Activated naive CD8-positive, alpha-beta T cell treated with anti-CD3 and anti-CD28 coated beads for 36 hours (primary cell): Measurements from ENCODE around the gene VOPP1. TPM values are rescaled to one million over a fixed set of nuclear protein-coding genes. Genes with fewer than 3 reads are reported as not detected.
"Not testable (repeated sequence)": the region's sequence is repeated elsewhere in the genome, so short reads cannot be mapped to it uniquely, and the experiment has no call there.

Experiments used
- DNase-seq: peaks from one replicate; pipeline ENCODE4 v3.0.0; 2021
- H3K27ac Mint-ChIP-seq: one replicate; pipeline ENCODE4 v1.8.0; 2022; ENCODE audit warnings: mild to moderate bottlenecking, moderate library complexity, mixed read lengths
- H3K27me3 Mint-ChIP-seq: one replicate; pipeline ENCODE4 v1.8.0; 2022; ENCODE audit warnings: mild to moderate bottlenecking, mixed read lengths
- H3K36me3 Mint-ChIP-seq: one replicate; pipeline ENCODE4 v1.8.0; 2021; ENCODE audit warnings: mild to moderate bottlenecking, mixed read lengths
- H3K4me1 Mint-ChIP-seq: one replicate; pipeline ENCODE4 v1.8.0; 2021; ENCODE audit warnings: mixed read lengths
- H3K4me3 Mint-ChIP-seq: one replicate; pipeline ENCODE4 v1.8.0; 2022; ENCODE audit warnings: mild to moderate bottlenecking, moderate library complexity, mixed read lengths
- H3K9me3 Mint-ChIP-seq: one replicate; pipeline ENCODE4 v1.8.0; 2022; ENCODE audit warnings: mixed read lengths
- total RNA-seq, 2 experiments: library from RNA; stranded (reverse); gene quantifications; one replicate each; pipeline ENCODE4 v1.2.3, GENCODE V29; 2021

Gene VOPP1
- 10 to 100 TPM; 49.0 to 50.5 TPM for total RNA-seq

- H3K27ac Mint-ChIP-seq: peak within 1 kb of the TSS; percentile 86
- no peaks in the 10 kb centered on the region for H3K9me3 Mint-ChIP-seq
- H3K27me3 Mint-ChIP-seq: no peaks in the 10 kb centered on the region
- DNase-seq: peak; percentile 80
- H3K4me1 Mint-ChIP-seq: peaks cover 63% of the 10 kb centered on the region
- H3K4me3 Mint-ChIP-seq: peak within 1 kb of the TSS; percentile 88
- peaks cover 6% of the 10 kb centered on the region for H3K36me3 Mint-ChIP-seq
These were observed at the start of gene VOPP1 for GRCh38 chr7:55572378-55573233. VOPP1 (minus strand) TSS chr7:55572502; CDS start chr7:55572324, 178 bp downstream.

GRCh38 chr7:55618913-55619312 is 46.6 kb upstream of the VOPP1 start:
- no peaks in the 10 kb centered on the region for H3K4me1 Mint-ChIP-seq
- peaks cover 10% of the 10 kb centered on the region for H3K9me3 Mint-ChIP-seq
- peaks cover 21% of the 10 kb centered on the region for H3K27me3 Mint-ChIP-seq
- no peak overlapping the region for H3K4me3 Mint-ChIP-seq
- H3K36me3 Mint-ChIP-seq: no peaks in the 10 kb centered on the region
- no peak overlapping the region for H3K27ac Mint-ChIP-seq
- DNase-seq: no peak

- not testable (repeated sequence) for H3K27ac Mint-ChIP-seq, H3K4me1 Mint-ChIP-seq, H3K36me3 Mint-ChIP-seq, DNase-seq, H3K4me3 Mint-ChIP-seq
- H3K9me3 Mint-ChIP-seq: peaks cover 10% of the 10 kb centered on the region
- peaks cover 11% of the 10 kb centered on the region for H3K27me3 Mint-ChIP-seq
These were observed 42.2 kb upstream of the VOPP1 start for GRCh38 chr7:55614365-55615064.

- H3K4me3 Mint-ChIP-seq, H3K36me3 Mint-ChIP-seq, H3K27ac Mint-ChIP-seq, H3K27me3 Mint-ChIP-seq, H3K9me3 Mint-ChIP-seq, DNase-seq, H3K4me1 Mint-ChIP-seq: not testable (repeated sequence)
These were observed 37.4 kb upstream of the VOPP1 start for GRCh38 chr7:55609726-55610125.

- not testable (repeated sequence) for H3K36me3 Mint-ChIP-seq, H3K4me1 Mint-ChIP-seq, H3K9me3 Mint-ChIP-seq, H3K4me3 Mint-ChIP-seq, H3K27ac Mint-ChIP-seq, H3K27me3 Mint-ChIP-seq, DNase-seq
These were observed 33.4 kb upstream of the VOPP1 start for GRCh38 chr7:55605661-55606060.

- not testable (repeated sequence) for H3K4me3 Mint-ChIP-seq, H3K36me3 Mint-ChIP-seq, H3K27ac Mint-ChIP-seq, H3K27me3 Mint-ChIP-seq, DNase-seq, H3K4me1 Mint-ChIP-seq, H3K9me3 Mint-ChIP-seq
These were observed 25.7 kb upstream of the VOPP1 start for GRCh38 chr7:55597944-55598499.

- not testable (repeated sequence) for DNase-seq, H3K36me3 Mint-ChIP-seq, H3K27me3 Mint-ChIP-seq, H3K27ac Mint-ChIP-seq, H3K4me3 Mint-ChIP-seq, H3K9me3 Mint-ChIP-seq, H3K4me1 Mint-ChIP-seq
These were observed 25.0 kb upstream of the VOPP1 start for GRCh38 chr7:55597214-55597739.

- Mint-ChIP-seq H3K27ac (no peak overlapping the region), H3K36me3 (no peaks in the 10 kb centered on the region), H3K4me3 (no peak overlapping the region), H3K9me3 (no peaks in the 10 kb centered on the region), H3K4me1 (no peaks in the 10 kb centered on the region), H3K27me3 (peaks cover 8% of the 10 kb centered on the region)
- no peak for DNase-seq
These were observed 23.2 kb upstream of the VOPP1 start for GRCh38 chr7:55595511-55595910.

- Mint-ChIP-seq H3K9me3 (no peaks in the 10 kb centered on the region), H3K27me3 (peaks cover 8% of the 10 kb centered on the region), H3K4me1 (no peaks in the 10 kb centered on the region), H3K36me3 (no peaks in the 10 kb centered on the region), H3K27ac (no peak overlapping the region), H3K4me3 (no peak overlapping the region)
- DNase-seq: no peak
These were observed 22.6 kb upstream of the VOPP1 start for GRCh38 chr7:55594870-55595269.

- Mint-ChIP-seq H3K9me3 (no peaks in the 10 kb centered on the region), H3K4me1 (no peaks in the 10 kb centered on the region), H3K27ac (no peak overlapping the region), H3K36me3 (no peaks in the 10 kb centered on the region), H3K4me3 (no peak overlapping the region), H3K27me3 (peaks cover 8% of the 10 kb centered on the region)
- DNase-seq: no peak
These were observed 22.1 kb upstream of the VOPP1 start for GRCh38 chr7:55594414-55594813.

- Mint-ChIP-seq H3K4me3 (no peak overlapping the region), H3K27ac (no peak overlapping the region), H3K36me3 (no peaks in the 10 kb centered on the region), H3K27me3 (peaks cover 8% of the 10 kb centered on the region), H3K4me1 (no peaks in the 10 kb centered on the region), H3K9me3 (no peaks in the 10 kb centered on the region)
- DNase-seq: peak; percentile 66
These were observed 21.4 kb upstream of the VOPP1 start for GRCh38 chr7:55593515-55594318.

GRCh38 chr7:55593172-55593514 is 20.8 kb upstream of the VOPP1 start:
- no peaks in the 10 kb centered on the region for H3K4me1 Mint-ChIP-seq
- no peak overlapping the region for H3K4me3 Mint-ChIP-seq
- no peaks in the 10 kb centered on the region for H3K36me3 Mint-ChIP-seq
- peak overlapping the region; percentile 30 for H3K27ac Mint-ChIP-seq
- peaks cover 7% of the 10 kb centered on the region for H3K27me3 Mint-ChIP-seq
- no peaks in the 10 kb centered on the region for H3K9me3 Mint-ChIP-seq
- DNase-seq: no peak

GRCh38 chr7:55592492-55592891 is 20.2 kb upstream of the VOPP1 start:
- H3K4me1 Mint-ChIP-seq: no peaks in the 10 kb centered on the region
- H3K27ac Mint-ChIP-seq: no peak overlapping the region
- no peak for DNase-seq
- no peak overlapping the region for H3K4me3 Mint-ChIP-seq
- peaks cover 4% of the 10 kb centered on the region for H3K27me3 Mint-ChIP-seq
- no peaks in the 10 kb centered on the region for H3K36me3 Mint-ChIP-seq
- no peaks in the 10 kb centered on the region for H3K9me3 Mint-ChIP-seq

- Mint-ChIP-seq H3K27ac (no peak overlapping the region), H3K9me3 (no peaks in the 10 kb centered on the region), H3K4me3 (no peak overlapping the region), H3K27me3 (peaks cover 4% of the 10 kb centered on the region), H3K36me3 (no peaks in the 10 kb centered on the region), H3K4me1 (no peaks in the 10 kb centered on the region)
- no peak for DNase-seq
These were observed 19.1 kb upstream of the VOPP1 start for GRCh38 chr7:55591282-55591931.
